GM23248 (cell line): ENCODE measurements around the gene CDX1. TPM values are rescaled to one million over a fixed set of nuclear protein-coding genes. Genes with fewer than 3 reads are reported as not detected.

Experiments
- DNase-seq: peaks from one replicate; pipeline ENCODE4 v3.0.0-alpha.2; 2015
- H2AFZ ChIP-seq: fragments of 200-600 bp; sonication (generic); 2 replicates; pipeline ENCODE4 v1.6.1; 2016; ENCODE audit warnings: antibody characterized with exemption
- H3F3A ChIP-seq: fragments of 200-600 bp; sonication (generic); 2 replicates; pipeline ENCODE4 v1.6.1; 2016; ENCODE audit warnings: mild to moderate bottlenecking, antibody characterized with exemption, mixed run types; ENCODE audit not compliant: insufficient read depth
- H3K27ac ChIP-seq: fragments of 200-600 bp; sonication (generic); 2 replicates; pipeline ENCODE4 v1.5.1; 2016; ENCODE audit warnings: mild to moderate bottlenecking
- H3K27me3 ChIP-seq: fragments of 200-600 bp; sonication (generic); replicated peaks from 2 replicates; pipeline ENCODE4 v1.6.1; 2016; ENCODE audit warnings: mild to moderate bottlenecking; ENCODE audit not compliant: insufficient read depth
- H3K36me3 ChIP-seq: fragments of 200-600 bp; sonication (generic); 2 replicates; pipeline ENCODE4 v1.6.1; 2016; ENCODE audit warnings: low read depth, mild to moderate bottlenecking
- H3K4me1 ChIP-seq: fragments of 200-600 bp; sonication (generic); 2 replicates; pipeline ENCODE4 v1.6.1; 2016; ENCODE audit warnings: mild to moderate bottlenecking; ENCODE audit not compliant: insufficient read depth
- H3K4me2 ChIP-seq: fragments of 200-600 bp; sonication (generic); one replicate; pipeline ENCODE4 v1.6.1; 2016; ENCODE audit warnings: mild to moderate bottlenecking; ENCODE audit not compliant: unreplicated experiment
- H3K4me3 ChIP-seq: fragments of 200-600 bp; sonication (generic); 2 replicates; pipeline ENCODE4 v1.5.1; 2016; ENCODE audit warnings: mild to moderate bottlenecking
- H3K79me2 ChIP-seq: fragments of 200-600 bp; sonication (generic); 2 replicates; pipeline ENCODE4 v1.6.1; 2016; ENCODE audit warnings: mild to moderate bottlenecking; ENCODE audit not compliant: insufficient read depth
- H3K9ac ChIP-seq: fragments of 200-600 bp; sonication (generic); 2 replicates; pipeline ENCODE4 v1.6.1; 2016; ENCODE audit warnings: mild to moderate bottlenecking
- H3K9me2 ChIP-seq: fragments of 200-600 bp; sonication (generic); 2 replicates; pipeline ENCODE4 v1.6.1; 2016; ENCODE audit warnings: mixed run types, mild to moderate bottlenecking, moderate library complexity; ENCODE audit not compliant: insufficient read depth
- H3K9me3 ChIP-seq: fragments of 200-600 bp; sonication (generic); one replicate; pipeline ENCODE4 v1.6.1; 2017; ENCODE audit warnings: low read depth
- H4K20me1 ChIP-seq: fragments of 200-600 bp; sonication (generic); 2 replicates; pipeline ENCODE4 v1.6.0; 2016; ENCODE audit not compliant: insufficient read depth
- EZH2 ChIP-seq: fragments of 200-600 bp; sonication (generic); IDR thresholded peaks from 2 replicates; pipeline ENCODE4 v1.6.1; 2018; ENCODE audit warnings: antibody characterized with exemption, mild to moderate bottlenecking; ENCODE audit not compliant: insufficient read depth, poor library complexity, severe bottlenecking
- EZH2phosphoT487 ChIP-seq: fragments of 200-600 bp; sonication (generic); IDR thresholded peaks from 2 replicates; pipeline ENCODE4 v1.6.1; 2018; ENCODE audit warnings: antibody characterized with exemption, moderate library complexity, mild to moderate bottlenecking, low read depth; ENCODE audit not compliant: insufficient read depth
- WGBS, 2 experiments: methylation state at CpG; one replicate each; pipeline ENCODE4 v1.1.6; 2015 to 2017; ENCODE audit warnings: low lambda C conversion rate in 2 of 2, low coverage in 1 of 2; ENCODE audit errors: missing lambda C conversion rate in 2 of 2; 5-methylcytosine and 5-hydroxymethylcytosine counted together
- in situ Hi-C: fragments of 300-500 bp; cut with MboI; formaldehyde crosslinking; loops from 2 replicates; pipeline ENCODE4 v1.15.0; 2020
- polyA plus RNA-seq: library from polyadenylated mRNA; unstranded; fragments of >200 nt; fragmentation: Nextera tagmentation; extraction: Ambion mirVana; gene quantifications from 2 replicates; pipeline ENCODE4 v1.2.1, GENCODE V29; 2016
- total RNA-seq: library from RNA; depleted of rRNA; stranded (reverse); fragments of >200 nt; shearing (Covaris generic); gene quantifications from 2 replicates; pipeline ENCODE4 v1.2.3, GENCODE V29; 2014

Gene CDX1
- total and polyA plus RNA-seq, 2 experiments from 2014 or later = not detected

DNA sequence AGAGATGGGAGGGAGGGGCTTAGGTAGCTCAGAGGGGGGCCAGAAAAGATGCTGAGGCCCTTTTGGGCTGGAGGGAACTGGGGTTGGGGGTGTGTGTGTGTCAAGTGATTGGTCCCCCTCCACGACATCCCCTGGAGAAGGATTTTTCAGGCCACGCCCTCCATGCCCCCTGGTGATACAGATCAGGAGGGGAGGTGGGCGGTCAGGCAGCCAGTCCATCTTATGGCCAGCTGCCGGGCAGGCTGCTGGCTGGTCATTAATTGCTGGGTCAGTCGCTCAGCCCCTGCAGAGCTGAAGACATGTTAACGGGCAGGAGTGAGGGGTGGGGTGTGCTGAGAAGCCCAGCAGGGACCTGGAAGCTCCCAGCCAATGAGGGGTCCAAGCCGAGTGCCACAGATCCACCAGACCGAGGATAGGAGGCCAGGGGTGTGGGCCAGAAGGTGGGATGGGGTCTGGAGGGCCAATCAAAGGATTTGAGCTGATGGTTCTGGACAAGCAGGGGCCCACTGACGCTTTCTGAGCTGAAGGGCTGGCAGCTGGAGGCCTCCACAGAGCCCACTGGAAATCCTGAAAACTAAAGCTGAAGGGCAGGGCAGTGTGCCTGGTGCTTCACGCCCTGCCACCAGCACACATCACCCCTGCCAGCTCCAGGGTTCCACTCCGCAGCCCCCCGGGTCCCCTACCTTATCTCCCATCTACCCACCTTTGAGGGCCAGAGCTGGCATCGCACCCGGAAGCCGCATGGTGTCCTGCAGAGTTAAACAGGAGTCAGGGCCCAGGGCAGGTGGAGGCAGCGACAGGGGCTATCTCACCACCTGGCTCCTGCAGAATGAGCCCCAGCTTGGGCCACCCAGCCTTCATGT, 30.0 kb upstream of the CDX1 start:
- DNase-seq = no peak
- TF ChIP-seq EZH2 (no peak), EZH2phosphoT487 (no peak)
- 82 to 90% methylated on average over 14 to 16 of the region's 16 CpGs for WGBS, 2 experiments
- Histone ChIP-seq H3K9me3 (no peaks in the 10 kb centered on the region), H3K4me3 (no peak overlapping the region), H3K79me2 (peaks cover 57% of the 10 kb centered on the region), H3K9me2 (no peaks in the 10 kb centered on the region), H3K4me1 (peaks cover 63% of the 10 kb centered on the region), H3F3A (peaks cover 31% of the 10 kb centered on the region), H2AFZ (no peak overlapping the region), H3K9ac (no peak overlapping the region), H3K27me3 (no peaks in the 10 kb centered on the region), H3K27ac (no peak overlapping the region), H3K36me3 (peaks cover 16% of the 10 kb centered on the region; the same call in 1 of the 2 replicates), H3K4me2 (peak overlapping the region; percentile 74), H4K20me1 (no peaks in the 10 kb centered on the region)
- in situ Hi-C loops = no loop called here

DNA sequence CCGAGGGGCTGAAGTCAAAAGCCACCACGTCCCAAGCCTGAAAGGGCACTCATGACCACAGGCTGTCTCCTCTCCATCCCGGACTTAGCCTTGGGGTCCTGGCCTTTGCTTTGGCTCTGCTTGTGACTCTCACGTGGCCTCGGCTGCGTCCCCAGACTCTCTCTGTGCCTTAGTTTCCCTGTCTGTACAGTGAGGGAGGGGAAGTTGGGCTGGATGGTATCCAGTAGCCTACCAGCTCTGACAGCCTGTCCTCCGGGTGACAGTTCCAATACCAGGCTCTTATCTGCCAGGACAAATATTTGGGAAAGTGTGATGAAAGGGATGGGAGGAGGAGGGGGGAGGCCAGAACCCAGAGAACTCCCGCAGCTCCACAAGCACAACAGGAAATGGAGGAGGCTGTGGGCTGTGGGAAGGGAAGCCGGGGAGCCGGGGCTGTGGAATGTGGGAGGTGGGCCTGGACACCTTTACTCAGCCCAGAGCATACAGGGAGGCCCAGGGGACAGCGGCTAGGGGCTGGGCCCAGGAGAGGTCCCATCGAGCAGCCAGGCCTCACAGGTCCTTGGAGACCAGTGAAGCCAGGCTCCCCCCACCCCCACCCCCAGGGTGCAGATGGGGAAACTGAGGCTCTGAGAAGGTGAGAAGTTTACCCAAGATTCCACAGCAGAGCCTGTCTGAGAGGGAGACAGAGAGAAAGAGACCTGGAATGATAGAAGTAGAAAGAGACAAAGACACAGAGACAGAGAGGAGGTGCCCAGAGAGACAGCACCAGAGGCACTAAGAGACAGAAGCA, 29.2 kb upstream of the CDX1 start:
- Histone ChIP-seq H3K9ac (peak overlapping the region; percentile 79), H3F3A (peaks cover 31% of the 10 kb centered on the region), H3K9me3 (no peaks in the 10 kb centered on the region), H3K79me2 (peaks cover 62% of the 10 kb centered on the region), H4K20me1 (no peaks in the 10 kb centered on the region), H3K4me2 (peak overlapping the region; percentile 74), H2AFZ (no peak overlapping the region), H3K4me3 (no peak overlapping the region; the same call in 1 of the 2 replicates), H3K9me2 (no peaks in the 10 kb centered on the region), H3K27ac (peak overlapping the region; percentile 94), H3K36me3 (peaks cover 16% of the 10 kb centered on the region; the same call in 1 of the 2 replicates), H3K27me3 (no peaks in the 10 kb centered on the region), H3K4me1 (peaks cover 63% of the 10 kb centered on the region)
- TF ChIP-seq EZH2 (no peak), EZH2phosphoT487 (no peak)
- in situ Hi-C loops = no loop called here
- WGBS, 2 experiments = 46 to 47% methylated on average over 10 to 12 of the region's 12 CpGs
- DNase-seq = peak; percentile 39

DNA sequence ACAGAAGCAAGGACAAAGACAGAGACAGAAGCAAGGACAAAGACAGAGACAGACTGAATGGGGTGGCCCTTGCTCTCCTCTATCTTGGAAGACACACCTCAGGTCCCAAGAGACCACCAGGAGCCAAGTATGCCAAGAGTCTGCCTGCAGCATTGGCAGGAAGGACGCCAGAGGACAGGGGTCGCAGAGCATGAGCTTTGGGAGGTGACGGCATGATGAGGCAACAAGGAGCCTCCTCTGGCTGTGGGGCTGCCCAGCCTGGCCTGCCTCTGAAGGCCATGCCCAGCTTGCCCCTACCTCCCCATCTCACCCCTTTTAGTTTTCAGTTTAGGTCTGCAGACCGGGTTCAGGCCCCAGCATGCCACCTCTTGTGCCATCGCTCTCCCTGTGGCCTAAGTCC, 28.6 kb upstream of the CDX1 start:
- peak; percentile 73 for DNase-seq
- Histone ChIP-seq H3K27me3 (no peaks in the 10 kb centered on the region), H3K9me3 (no peaks in the 10 kb centered on the region), H3F3A (peaks cover 35% of the 10 kb centered on the region), H3K9ac (peak overlapping the region; percentile 79), H3K4me2 (peak overlapping the region; percentile 74), H3K4me3 (peak overlapping the region; percentile 21; the same call in 1 of the 2 replicates), H3K36me3 (peaks cover 12% of the 10 kb centered on the region; the same call in 1 of the 2 replicates), H3K4me1 (peaks cover 62% of the 10 kb centered on the region), H3K9me2 (no peaks in the 10 kb centered on the region), H4K20me1 (no peaks in the 10 kb centered on the region), H2AFZ (no peak overlapping the region), H3K79me2 (peaks cover 57% of the 10 kb centered on the region), H3K27ac (peak overlapping the region; percentile 94)
- WGBS, 2 experiments = 29 to 35% methylated on average over 5 of the region's 5 CpGs
- in situ Hi-C loops = no loop called here
- TF ChIP-seq EZH2phosphoT487 (no peak), EZH2 (no peak)

DNA sequence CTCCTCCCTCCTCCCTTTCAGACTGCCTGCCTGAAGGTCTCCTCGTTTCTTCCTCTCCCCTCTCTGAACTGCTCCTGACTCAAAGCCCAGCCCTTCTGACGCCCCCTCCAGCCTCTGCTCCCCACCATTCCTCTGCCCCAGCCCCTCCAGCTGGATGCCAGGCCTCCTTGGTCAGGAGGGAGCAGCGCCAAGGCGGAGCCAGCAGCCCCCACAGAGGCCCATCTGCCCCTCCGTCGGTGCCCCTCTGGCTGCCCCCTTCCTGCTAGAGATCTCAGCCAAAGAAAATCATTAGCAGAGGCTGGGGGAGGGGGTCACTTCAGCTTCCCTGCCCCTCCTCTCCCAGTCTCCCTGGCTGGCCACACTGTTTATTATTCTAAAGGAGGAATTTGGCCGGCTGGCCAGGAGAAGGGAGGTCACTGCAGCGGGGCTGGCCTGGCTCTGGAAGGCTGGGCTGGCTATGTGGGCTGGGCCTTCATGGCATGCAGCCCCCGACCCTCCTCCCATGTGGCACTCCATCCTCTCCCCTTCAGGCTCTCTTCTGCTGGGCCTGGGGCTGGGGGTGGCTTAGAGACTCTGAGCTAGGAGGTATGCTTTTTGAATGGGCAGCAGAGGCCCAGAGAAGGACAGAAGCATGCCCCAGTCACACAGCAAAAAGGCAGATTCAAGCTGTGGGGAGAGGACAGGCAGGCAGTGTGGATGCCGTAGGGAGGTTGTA, 27.9 kb upstream of the CDX1 start:
- peak overlapping the region; percentile 79 for H3K9ac ChIP-seq

More for the DNA sequence above, 27.9 kb upstream of the CDX1 start:
- Histone ChIP-seq H3K9me3 (no peaks in the 10 kb centered on the region), H3K27me3 (no peaks in the 10 kb centered on the region), H3F3A (peaks cover 39% of the 10 kb centered on the region), H3K36me3 (peaks cover 5% of the 10 kb centered on the region; the same call in 1 of the 2 replicates), H2AFZ (no peak overlapping the region), H3K9me2 (no peaks in the 10 kb centered on the region), H3K27ac (peak overlapping the region; percentile 94), H3K4me2 (peak overlapping the region; percentile 74), H3K4me1 (peaks cover 65% of the 10 kb centered on the region), H3K4me3 (peak overlapping the region; percentile 21; the same call in 1 of the 2 replicates), H4K20me1 (no peaks in the 10 kb centered on the region), H3K79me2 (peaks cover 55% of the 10 kb centered on the region)
- no peak for TF ChIP-seq EZH2
- TF ChIP-seq EZH2phosphoT487 = no peak
- peak; percentile 90 for DNase-seq
- in situ Hi-C loops = no loop called here
- WGBS, 2 experiments = 15 to 19% methylated on average over 7 to 10 of the region's 10 CpGs
